GM23248 (cell line): ENCODE results near the gene SHANK2. TPM values are rescaled to one million over a fixed set of nuclear protein-coding genes. Genes with fewer than 3 reads are reported as not detected.

ENCODE experiments used
- DNase-seq: peaks from one replicate; pipeline ENCODE4 v3.0.0-alpha.2; 2015
- H2AFZ ChIP-seq: fragments of 200-600 bp; sonication (generic); 2 replicates; pipeline ENCODE4 v1.6.1; 2016; ENCODE audit warnings: antibody characterized with exemption
- H3F3A ChIP-seq: fragments of 200-600 bp; sonication (generic); 2 replicates; pipeline ENCODE4 v1.6.1; 2016; ENCODE audit warnings: mild to moderate bottlenecking, antibody characterized with exemption, mixed run types; ENCODE audit not compliant: insufficient read depth
- H3K27ac ChIP-seq: fragments of 200-600 bp; sonication (generic); 2 replicates; pipeline ENCODE4 v1.5.1; 2016; ENCODE audit warnings: mild to moderate bottlenecking
- H3K27me3 ChIP-seq: fragments of 200-600 bp; sonication (generic); replicated peaks from 2 replicates; pipeline ENCODE4 v1.6.1; 2016; ENCODE audit warnings: mild to moderate bottlenecking; ENCODE audit not compliant: insufficient read depth
- H3K36me3 ChIP-seq: fragments of 200-600 bp; sonication (generic); 2 replicates; pipeline ENCODE4 v1.6.1; 2016; ENCODE audit warnings: low read depth, mild to moderate bottlenecking
- H3K4me1 ChIP-seq: fragments of 200-600 bp; sonication (generic); 2 replicates; pipeline ENCODE4 v1.6.1; 2016; ENCODE audit warnings: mild to moderate bottlenecking; ENCODE audit not compliant: insufficient read depth
- H3K4me2 ChIP-seq: fragments of 200-600 bp; sonication (generic); one replicate; pipeline ENCODE4 v1.6.1; 2016; ENCODE audit warnings: mild to moderate bottlenecking; ENCODE audit not compliant: unreplicated experiment
- H3K4me3 ChIP-seq: fragments of 200-600 bp; sonication (generic); 2 replicates; pipeline ENCODE4 v1.5.1; 2016; ENCODE audit warnings: mild to moderate bottlenecking
- H3K79me2 ChIP-seq: fragments of 200-600 bp; sonication (generic); 2 replicates; pipeline ENCODE4 v1.6.1; 2016; ENCODE audit warnings: mild to moderate bottlenecking; ENCODE audit not compliant: insufficient read depth
- H3K9ac ChIP-seq: fragments of 200-600 bp; sonication (generic); 2 replicates; pipeline ENCODE4 v1.6.1; 2016; ENCODE audit warnings: mild to moderate bottlenecking
- H3K9me2 ChIP-seq: fragments of 200-600 bp; sonication (generic); 2 replicates; pipeline ENCODE4 v1.6.1; 2016; ENCODE audit warnings: mixed run types, mild to moderate bottlenecking, moderate library complexity; ENCODE audit not compliant: insufficient read depth
- H3K9me3 ChIP-seq: fragments of 200-600 bp; sonication (generic); one replicate; pipeline ENCODE4 v1.6.1; 2017; ENCODE audit warnings: low read depth
- H4K20me1 ChIP-seq: fragments of 200-600 bp; sonication (generic); 2 replicates; pipeline ENCODE4 v1.6.0; 2016; ENCODE audit not compliant: insufficient read depth
- EZH2 ChIP-seq: fragments of 200-600 bp; sonication (generic); IDR thresholded peaks from 2 replicates; pipeline ENCODE4 v1.6.1; 2018; ENCODE audit warnings: antibody characterized with exemption, mild to moderate bottlenecking; ENCODE audit not compliant: insufficient read depth, poor library complexity, severe bottlenecking
- EZH2phosphoT487 ChIP-seq: fragments of 200-600 bp; sonication (generic); IDR thresholded peaks from 2 replicates; pipeline ENCODE4 v1.6.1; 2018; ENCODE audit warnings: antibody characterized with exemption, moderate library complexity, mild to moderate bottlenecking, low read depth; ENCODE audit not compliant: insufficient read depth
- WGBS, 2 experiments: methylation state at CpG; one replicate each; pipeline ENCODE4 v1.1.6; 2015 to 2017; ENCODE audit warnings: low lambda C conversion rate in 2 of 2, low coverage in 1 of 2; ENCODE audit errors: missing lambda C conversion rate in 2 of 2; 5-methylcytosine and 5-hydroxymethylcytosine counted together
- in situ Hi-C: fragments of 300-500 bp; cut with MboI; formaldehyde crosslinking; loops from 2 replicates; pipeline ENCODE4 v1.15.0; 2020
- polyA plus RNA-seq: library from polyadenylated mRNA; unstranded; fragments of >200 nt; fragmentation: Nextera tagmentation; extraction: Ambion mirVana; gene quantifications from 2 replicates; pipeline ENCODE4 v1.2.1, GENCODE V29; 2016
- total RNA-seq: library from RNA; depleted of rRNA; stranded (reverse); fragments of >200 nt; shearing (Covaris generic); gene quantifications from 2 replicates; pipeline ENCODE4 v1.2.3, GENCODE V29; 2014; rRNA removed

SHANK2 gene
- total and polyA plus RNA-seq, 2 experiments from 2014 or later, result 0.22 to 0.30 TPM

DNA sequence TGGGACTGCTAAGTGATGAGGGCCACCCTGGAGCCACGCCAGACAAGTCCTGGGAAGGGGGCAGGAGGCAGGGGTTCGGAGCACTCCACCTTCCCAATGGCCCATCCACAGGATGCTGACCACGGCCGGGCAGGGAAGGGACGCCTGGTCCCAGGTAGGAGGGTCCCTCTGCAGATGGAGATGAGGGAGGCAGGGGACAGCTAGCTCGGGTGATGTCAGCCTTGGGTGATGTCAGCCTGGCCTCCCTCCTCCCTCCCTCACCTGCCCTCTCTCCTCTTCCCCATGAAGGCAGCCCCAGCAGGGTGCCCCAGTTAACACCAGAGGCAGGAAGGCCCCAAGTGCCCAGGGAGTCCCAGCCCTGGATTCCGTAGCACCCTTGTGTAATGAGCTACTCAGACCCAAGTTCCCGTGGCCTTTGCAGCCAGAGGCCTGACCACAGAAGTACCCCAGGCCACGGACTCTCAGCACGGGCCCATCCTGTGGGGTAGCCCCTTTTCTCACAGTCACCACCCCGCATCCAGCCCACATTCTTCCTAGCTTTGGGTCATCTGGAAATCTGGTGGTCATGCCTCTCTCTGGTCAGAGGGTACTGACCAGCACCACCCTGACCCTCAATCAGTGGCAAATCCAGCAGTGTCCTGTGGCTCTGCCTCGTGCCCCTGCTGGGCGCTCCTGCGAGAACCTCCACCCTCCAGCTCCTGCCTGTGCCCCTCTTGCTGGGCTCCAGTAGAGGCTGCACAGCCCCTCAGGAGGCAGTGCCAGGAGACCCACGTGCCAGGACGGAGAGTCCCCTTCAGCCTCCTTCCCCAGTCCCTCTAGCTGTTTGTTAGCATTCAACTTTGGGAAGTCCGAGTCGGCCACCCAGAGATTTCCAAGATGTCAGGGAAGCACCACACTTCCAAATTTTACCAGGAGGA is 47.4 kb downstream of the SHANK2 start:
- Histone ChIP-seq H2AFZ (no peak overlapping the region), H3K9me3 (no peaks in the 10 kb centered on the region), H4K20me1 (no peaks in the 10 kb centered on the region), H3K27ac (no peak overlapping the region), H3K36me3 (no peaks in the 10 kb centered on the region), H3K4me2 (no peak overlapping the region), H3K27me3 (peaks cover 13% of the 10 kb centered on the region), H3K4me1 (no peaks in the 10 kb centered on the region), H3K79me2 (no peaks in the 10 kb centered on the region), H3K9ac (no peak overlapping the region), H3K4me3 (no peak overlapping the region), H3F3A (no peaks in the 10 kb centered on the region), H3K9me2 (no peaks in the 10 kb centered on the region)
- DNase-seq, result no peak
- 60 to 68% methylated on average over 18 of the region's 18 CpGs for WGBS, 2 experiments
- in situ Hi-C loops, result no loop called here
- TF ChIP-seq EZH2, result no peak
- TF ChIP-seq EZH2phosphoT487, result no peak

DNA sequence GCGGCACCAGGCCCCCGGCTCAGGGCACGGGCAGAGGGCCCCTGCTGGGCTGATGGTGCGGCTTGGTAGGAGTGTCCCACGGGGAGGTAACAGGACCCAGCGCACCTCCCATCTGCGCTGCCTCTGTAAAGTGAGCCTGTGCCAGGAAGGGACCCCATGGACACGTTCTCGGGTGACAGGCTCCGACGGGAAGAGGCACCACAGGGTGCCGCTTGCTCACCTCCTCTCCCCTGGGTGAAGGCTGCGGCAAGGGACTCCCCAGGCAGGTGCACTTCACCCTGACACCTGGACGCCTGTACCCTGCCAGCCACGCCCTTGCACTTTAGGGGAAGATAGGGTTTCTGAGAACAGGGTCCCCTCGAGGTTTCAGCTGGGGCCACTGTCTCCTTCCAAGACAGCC is 48.1 kb downstream of the SHANK2 start:
- Histone ChIP-seq H3K36me3 (no peaks in the 10 kb centered on the region), H3K27me3 (peaks cover 13% of the 10 kb centered on the region), H4K20me1 (no peaks in the 10 kb centered on the region), H3K9me2 (no peaks in the 10 kb centered on the region), H3K9ac (no peak overlapping the region), H3F3A (no peaks in the 10 kb centered on the region), H3K9me3 (no peaks in the 10 kb centered on the region), H3K4me2 (no peak overlapping the region), H3K4me3 (no peak overlapping the region), H3K27ac (no peak overlapping the region), H3K4me1 (no peaks in the 10 kb centered on the region), H2AFZ (no peak overlapping the region), H3K79me2 (no peaks in the 10 kb centered on the region)
- in situ Hi-C loops, result no loop called here
- WGBS, 2 experiments, result 65 to 77% methylated on average over 14 to 16 of the region's 16 CpGs
- no peak for DNase-seq
- no peak for TF ChIP-seq EZH2phosphoT487
- no peak for TF ChIP-seq EZH2

DNA sequence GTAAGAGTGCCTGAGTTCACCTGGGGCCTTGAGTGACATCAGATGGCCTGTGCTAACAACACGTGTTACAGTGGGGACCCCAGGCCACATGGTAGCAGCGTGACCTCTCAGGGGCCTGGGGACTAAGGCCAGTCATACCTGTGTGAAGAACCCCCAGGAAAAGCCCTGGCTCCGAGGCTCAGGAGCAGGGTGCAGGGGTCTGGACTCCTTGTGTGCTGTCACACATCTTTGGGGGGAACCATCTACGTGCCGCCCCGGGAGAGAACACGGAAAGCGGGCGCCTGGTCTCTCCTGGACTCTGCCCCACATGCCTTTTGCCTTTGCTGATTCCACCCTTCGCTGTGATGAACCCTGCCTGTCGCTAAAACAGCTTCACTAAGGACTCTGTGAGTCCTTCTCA is 48.7 kb downstream of the SHANK2 start:
- no peak for DNase-seq
- Histone ChIP-seq H3K9me2 (no peaks in the 10 kb centered on the region), H3K27me3 (peaks cover 9% of the 10 kb centered on the region), H3K9me3 (no peaks in the 10 kb centered on the region), H3K79me2 (no peaks in the 10 kb centered on the region), H3K27ac (no peak overlapping the region), H3K9ac (no peak overlapping the region), H4K20me1 (no peaks in the 10 kb centered on the region), H3K4me1 (no peaks in the 10 kb centered on the region), H3K36me3 (no peaks in the 10 kb centered on the region), H2AFZ (no peak overlapping the region), H3K4me3 (no peak overlapping the region), H3K4me2 (no peak overlapping the region), H3F3A (no peaks in the 10 kb centered on the region)
- TF ChIP-seq EZH2, result no peak
- TF ChIP-seq EZH2phosphoT487, result no peak
- WGBS, 2 experiments, result 69% methylated on average over 11 of the region's 11 CpGs
- in situ Hi-C loops, result no loop called here

DNA sequence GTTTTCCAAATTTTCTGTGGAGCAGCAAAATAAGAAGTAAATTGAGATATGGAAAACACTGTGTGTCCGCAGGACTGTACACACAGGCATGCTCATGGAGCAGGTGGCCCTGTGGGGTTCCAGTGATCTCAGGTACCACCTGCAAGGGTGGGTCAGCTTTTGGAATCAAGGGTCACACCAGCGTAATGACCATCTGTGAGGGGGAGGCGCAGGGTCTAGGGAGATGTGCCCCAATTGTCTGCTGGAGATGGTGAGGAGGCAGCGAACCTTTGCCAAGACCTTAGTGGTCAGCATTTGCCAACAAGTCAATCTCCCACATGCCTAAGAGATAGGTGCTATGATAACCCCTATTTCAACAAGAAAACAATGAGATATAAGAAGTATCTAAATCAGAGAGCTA is 49.4 kb downstream of the SHANK2 start:
- H3K9me2 ChIP-seq, result no peaks in the 10 kb centered on the region
- no peaks in the 10 kb centered on the region for H4K20me1 ChIP-seq
- H3K36me3 ChIP-seq, result no peaks in the 10 kb centered on the region
- H3K9ac ChIP-seq, result no peak overlapping the region
- DNase-seq, result no peak
- no peaks in the 10 kb centered on the region for H3K9me3 ChIP-seq
- TF ChIP-seq EZH2, result no peak
- TF ChIP-seq EZH2phosphoT487, result no peak
- H3K27ac ChIP-seq, result no peak overlapping the region
- H3K4me1 ChIP-seq, result no peaks in the 10 kb centered on the region
- in situ Hi-C loops, result no loop called here
- H3F3A ChIP-seq, result no peaks in the 10 kb centered on the region
- 67 to 69% methylated on average over 4 of the region's 4 CpGs for WGBS, 2 experiments
- peaks cover 7% of the 10 kb centered on the region for H3K27me3 ChIP-seq
- no peaks in the 10 kb centered on the region for H3K79me2 ChIP-seq
- no peak overlapping the region for H2AFZ ChIP-seq
- no peak overlapping the region for H3K4me2 ChIP-seq
- no peak overlapping the region for H3K4me3 ChIP-seq

DNA sequence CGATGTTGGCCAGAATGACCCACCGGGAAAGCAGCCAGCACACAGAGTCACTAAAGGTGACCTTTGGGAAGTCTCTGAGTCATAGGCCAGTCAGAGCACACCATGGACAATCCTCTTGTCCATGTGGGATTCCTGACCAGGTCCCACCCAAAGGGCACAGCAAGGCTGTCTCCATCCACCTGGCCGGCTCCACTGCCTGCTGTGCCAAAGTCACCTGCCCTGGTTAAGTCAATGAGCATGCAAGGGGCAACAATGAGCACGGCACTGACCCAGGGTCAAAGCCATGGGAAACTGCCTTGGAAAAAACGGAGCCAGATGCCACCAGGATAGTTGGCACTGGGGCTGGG is 49.8 kb downstream of the SHANK2 start:
- Histone ChIP-seq H3K9me2 (no peaks in the 10 kb centered on the region), H3K9ac (no peak overlapping the region), H3K4me2 (no peak overlapping the region), H3K9me3 (no peaks in the 10 kb centered on the region), H3K79me2 (no peaks in the 10 kb centered on the region), H3K4me3 (no peak overlapping the region), H3K36me3 (no peaks in the 10 kb centered on the region), H3K4me1 (no peaks in the 10 kb centered on the region), H3K27ac (no peak overlapping the region), H3K27me3 (peaks cover 7% of the 10 kb centered on the region), H4K20me1 (no peaks in the 10 kb centered on the region), H3F3A (no peaks in the 10 kb centered on the region), H2AFZ (no peak overlapping the region)
- in situ Hi-C loops, result no loop called here
- DNase-seq, result no peak
- 61 to 62% methylated on average over 5 of the region's 5 CpGs for WGBS, 2 experiments
- TF ChIP-seq EZH2, result no peak
- TF ChIP-seq EZH2phosphoT487, result no peak

Other genes with a start within 250 kb of the SHANK2 start
- 13.6 and 14.7 TPM in 2 replicates for gene DHCR7, start 195.8 kb upstream of the SHANK2 start, total RNA-seq
- gene DHCR7, start 195.8 kb upstream of the SHANK2 start, polyA plus RNA-seq, result 15.7 and 17.2 TPM in 2 replicates
- 50.4 and 64.4 TPM in 2 replicates for gene NADSYN1, start 200.6 kb upstream of the SHANK2 start, total RNA-seq
- 38.4 and 42.0 TPM in 2 replicates for gene NADSYN1, start 200.6 kb upstream of the SHANK2 start, polyA plus RNA-seq